Raji (cell line): Measurements from ENCODE around the gene UBR3.

ENCODE experiments used
- POLR2A ChIP-seq: IDR thresholded peaks from 2 replicates; pipeline ENCODE4 v1.6.1; 2011; ENCODE audit warnings: low read depth, low read length, control low read depth; ENCODE audit not compliant: insufficient read depth

Gene UBR3

GRCh38 chr2:170012773-170013172 lies 185.5 kb downstream of the UBR3 start:
- TF ChIP-seq POLR2A = no peak

DNA sequence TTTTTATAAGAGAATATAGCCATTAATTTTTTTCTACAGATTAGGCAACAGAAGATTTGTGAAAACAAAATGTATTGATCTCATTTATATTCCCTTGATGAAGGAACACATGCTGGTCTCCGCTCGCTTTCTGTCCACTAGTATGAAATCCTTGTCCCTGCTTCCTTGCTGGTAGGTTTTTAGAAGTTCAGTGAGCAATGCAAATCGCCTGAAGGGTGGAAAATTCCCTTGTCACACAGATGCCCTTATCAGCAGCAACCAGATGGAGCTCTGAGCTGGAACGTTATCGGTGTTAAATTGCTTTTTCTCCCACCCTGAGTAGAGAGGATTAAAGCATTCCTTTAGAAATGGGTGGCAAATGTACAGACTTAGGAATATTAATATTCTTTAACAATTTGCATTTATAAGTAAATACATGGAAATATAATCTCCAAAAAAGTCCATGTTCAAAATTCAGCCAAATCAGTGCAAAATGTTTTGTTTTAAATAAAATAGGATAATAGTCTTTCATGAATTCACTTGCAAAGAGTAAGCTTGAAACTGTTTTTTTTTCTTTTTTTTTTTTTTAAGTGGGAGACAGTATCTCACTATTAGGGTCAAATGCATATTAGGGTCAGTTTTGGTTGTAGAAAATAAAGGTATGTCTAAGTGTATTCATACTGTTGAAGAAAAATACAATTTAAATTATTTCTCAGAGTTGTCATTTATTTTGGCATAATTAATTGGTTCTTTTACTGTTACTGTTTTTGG lies 186.7 kb downstream of the UBR3 start:
- no peak for TF ChIP-seq POLR2A

DNA sequence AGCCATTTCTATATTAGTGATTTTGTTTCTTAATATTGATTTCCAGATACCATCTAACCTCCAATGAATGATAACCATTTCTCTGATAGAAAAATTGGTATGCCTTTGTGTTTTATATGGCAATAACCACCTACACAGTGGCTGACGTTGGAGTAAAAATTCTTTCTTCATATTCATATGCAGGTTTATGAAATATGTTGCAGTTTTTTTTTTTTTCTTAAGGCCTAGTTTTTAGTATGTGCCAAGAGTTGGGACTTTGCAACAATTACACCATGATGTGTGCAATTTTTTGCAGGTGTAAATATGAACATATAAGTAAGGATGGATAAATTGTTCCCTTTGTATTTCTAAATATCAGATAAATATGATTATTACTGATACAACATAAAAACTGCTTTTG lies 187.5 kb downstream of the UBR3 start:
- no peak for TF ChIP-seq POLR2A

GRCh38 chr2:170017860-170018532 lies 190.7 kb downstream of the UBR3 start:
- no peak for TF ChIP-seq POLR2A

DNA sequence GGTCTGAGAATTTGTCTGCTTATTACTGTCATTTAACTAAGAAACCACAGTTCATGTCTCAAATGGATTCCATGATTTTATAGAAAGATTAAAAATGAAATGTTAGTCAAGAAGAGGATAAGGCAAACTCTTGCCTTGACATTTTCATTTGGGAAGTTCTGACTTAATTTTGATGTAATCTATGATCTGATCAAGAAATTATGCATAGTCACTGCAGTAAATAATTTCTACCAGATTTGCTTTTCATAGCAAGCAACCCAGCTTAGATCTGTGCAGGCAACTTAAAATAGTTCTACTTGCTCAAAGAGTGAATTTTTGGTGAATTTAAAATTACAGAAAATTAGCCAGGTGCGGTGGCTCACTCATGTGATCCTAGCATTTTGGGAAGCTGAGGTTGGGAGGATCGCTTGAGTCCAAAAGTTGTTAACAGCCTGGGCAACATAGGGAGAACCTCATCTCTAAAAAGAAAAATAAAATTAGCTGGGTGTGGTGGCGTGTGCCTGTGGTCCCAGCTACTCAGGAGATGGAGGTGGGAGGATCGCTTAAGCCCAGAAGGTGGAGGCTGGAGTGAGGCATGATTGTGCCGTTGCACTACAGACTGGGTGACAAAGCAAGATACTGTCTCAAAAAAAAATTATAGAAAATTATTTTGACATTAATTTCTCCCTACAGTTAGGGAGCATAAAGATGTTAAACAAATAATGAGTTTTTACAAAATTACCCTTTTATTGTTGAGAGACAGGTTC lies 192.0 kb downstream of the UBR3 start:
- TF ChIP-seq POLR2A = no peak

- no peak for TF ChIP-seq POLR2A
Observed at GRCh38 chr2:170020777-170021176, 193.5 kb downstream of the UBR3 start.

DNA sequence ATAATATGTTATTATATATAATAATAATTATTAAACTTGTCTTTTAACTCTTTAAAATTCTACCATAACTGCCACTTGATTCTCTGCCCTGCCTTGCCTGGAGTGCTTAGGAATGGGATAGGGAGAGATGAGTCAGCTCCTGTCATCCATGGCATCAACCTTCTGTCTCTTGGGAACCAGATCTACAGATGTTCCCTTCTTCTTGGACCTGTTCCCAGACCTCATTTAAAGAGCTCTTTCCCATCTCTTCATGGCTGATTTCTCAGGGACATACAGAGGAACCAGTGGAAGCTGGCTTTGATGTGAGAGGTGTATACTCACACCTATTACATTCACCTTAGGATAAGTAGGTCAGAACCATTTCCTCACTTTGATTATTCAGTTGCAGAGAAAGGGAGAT lies 195.4 kb downstream of the UBR3 start:
- TF ChIP-seq POLR2A = no peak

GRCh38 chr2:170024721-170025120 lies 197.5 kb downstream of the UBR3 start:
- TF ChIP-seq POLR2A = no peak

GRCh38 chr2:170025223-170025622 lies 198.0 kb downstream of the UBR3 start:
- no peak for TF ChIP-seq POLR2A

DNA sequence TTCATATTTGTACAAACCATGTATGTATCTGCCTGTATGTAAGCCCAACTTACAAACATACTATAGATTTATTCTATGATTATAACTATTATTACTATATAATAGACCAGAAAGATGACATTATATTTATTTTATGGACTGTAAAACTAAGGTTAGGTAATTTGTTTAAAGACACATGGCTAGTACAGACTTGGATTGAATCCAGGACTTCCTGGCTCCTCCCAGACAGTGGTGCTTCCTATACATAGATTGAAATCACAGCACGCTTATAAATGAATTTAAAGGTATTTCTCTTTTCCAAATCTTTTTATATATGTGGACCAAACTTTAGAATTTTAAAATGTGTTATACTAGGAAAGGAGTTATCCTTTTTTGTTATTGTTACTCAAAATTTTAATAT lies 199.1 kb downstream of the UBR3 start:
- no peak for TF ChIP-seq POLR2A

GRCh38 chr2:170029551-170029950 lies 202.3 kb downstream of the UBR3 start:
- TF ChIP-seq POLR2A = no peak

DNA sequence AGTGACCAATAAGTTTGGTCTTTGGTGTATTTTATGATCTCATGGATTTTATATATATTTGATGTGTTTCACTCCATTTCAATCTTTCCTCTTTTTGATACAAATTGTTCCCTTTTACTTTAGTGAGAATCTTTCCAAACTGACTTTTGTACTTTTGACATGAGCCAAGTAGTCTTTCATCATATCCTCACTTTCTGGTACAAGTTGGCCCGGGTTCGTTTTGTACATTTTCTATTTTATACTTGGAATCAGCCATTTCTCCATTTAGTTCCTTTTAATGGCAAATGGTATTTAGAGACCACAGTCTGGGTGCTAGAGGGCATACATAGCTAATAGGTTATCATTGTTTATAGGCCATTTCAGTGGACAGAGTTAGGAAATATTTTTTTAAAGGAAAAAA lies 202.8 kb downstream of the UBR3 start:
- TF ChIP-seq POLR2A = no peak

DNA sequence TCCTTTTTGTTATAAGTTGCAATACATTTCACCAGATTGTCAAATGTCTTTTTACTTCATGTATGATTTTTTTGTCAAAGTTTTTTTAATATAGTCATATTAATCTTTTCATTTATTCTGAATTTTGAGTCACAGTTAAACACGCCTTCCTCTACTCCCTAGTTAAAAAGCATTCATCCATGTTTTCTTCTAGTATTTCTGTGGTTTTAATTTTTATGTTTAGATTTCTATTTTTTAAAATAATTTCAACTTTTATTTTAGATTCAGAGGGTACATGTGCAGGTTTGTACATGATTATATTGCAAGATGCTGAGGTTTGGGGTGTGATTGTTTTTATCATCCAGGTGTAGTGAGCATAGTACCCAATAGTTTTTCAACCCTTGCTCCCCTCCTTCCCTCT lies 204.0 kb downstream of the UBR3 start:
- TF ChIP-seq POLR2A = no peak

- TF ChIP-seq POLR2A = no peak
Observed at GRCh38 chr2:170034596-170034995, 207.3 kb downstream of the UBR3 start.

DNA sequence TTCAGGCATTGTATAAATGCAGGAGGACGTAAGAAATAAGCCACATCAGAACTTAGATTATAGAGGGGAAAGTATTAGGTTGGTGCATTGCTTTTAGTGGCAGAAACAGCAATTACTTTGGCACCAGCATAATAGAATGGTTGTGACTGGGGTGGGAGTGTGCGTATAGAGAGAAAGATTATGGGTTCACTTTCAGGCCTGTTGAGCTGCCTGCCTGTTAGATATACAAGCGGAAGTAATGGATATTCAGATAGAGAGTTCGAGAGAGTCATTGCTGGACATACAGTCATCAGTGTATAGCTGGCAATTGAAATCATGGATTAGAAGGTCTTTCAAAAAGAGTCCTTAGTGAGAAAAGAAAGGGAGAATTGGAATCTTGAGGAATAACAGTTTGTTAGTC lies 211.5 kb downstream of the UBR3 start:
- TF ChIP-seq POLR2A = no peak
